GM21526 (cell line): Measurements from ENCODE around the gene RGS3.
A peak's percentile ranks its signal among the peaks of the same experiment; 100 is the strongest.

Experiments used
- ATAC-seq: cut with Tn5 transposase; IDR thresholded peaks from one replicate; pipeline ENCODE4 v1.9.1; 2021; ENCODE audit warnings: moderate library complexity; ENCODE audit not compliant: unreplicated experiment, low FRiP score

RGS3 gene

DNA sequence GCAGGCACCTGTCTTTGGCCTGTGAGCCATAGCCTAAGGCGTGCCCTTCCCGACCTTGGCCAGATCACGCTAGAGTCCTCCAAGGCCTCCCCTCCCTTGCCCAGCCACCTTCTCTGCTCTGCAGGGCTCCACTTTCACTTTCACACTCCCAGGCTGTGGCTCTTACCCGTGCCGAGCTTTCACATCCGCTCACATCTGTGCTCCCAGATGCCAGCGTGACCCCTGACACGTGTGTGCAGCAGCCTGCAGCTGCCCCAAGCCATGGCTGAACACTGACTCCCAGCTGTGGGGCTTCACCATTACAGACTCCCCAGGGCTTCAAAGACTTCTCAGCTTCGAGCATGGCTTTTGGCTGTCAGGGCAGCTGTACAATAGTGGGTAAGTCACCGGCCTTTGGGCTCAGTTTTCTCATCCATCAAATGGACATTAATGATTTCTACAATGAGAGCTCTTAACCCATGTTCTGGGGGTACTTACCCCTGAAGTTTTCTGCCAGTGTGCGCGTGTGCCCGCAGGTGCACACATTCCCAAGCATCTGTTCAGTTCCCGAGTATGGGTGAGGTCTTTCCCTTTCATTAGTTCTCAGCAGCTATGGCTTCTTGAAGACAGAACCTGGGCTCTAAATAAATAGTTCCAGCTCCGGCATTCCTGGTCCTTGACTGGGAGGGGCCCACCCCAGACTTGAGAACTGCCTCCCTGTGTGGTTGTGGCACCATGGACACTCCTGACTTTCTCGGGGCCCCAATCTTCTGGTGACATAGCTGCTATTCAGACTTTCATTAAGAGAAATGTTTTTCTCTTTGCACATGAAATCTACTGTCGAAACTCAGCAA lies 118.6 kb downstream of the RGS3 start:
- peak; percentile 79 for ATAC-seq

- no peak for ATAC-seq
These were observed 119.2 kb downstream of the RGS3 start for GRCh38 chr9:113582698-113583200.

GRCh38 chr9:113583511-113584427 lies 120.2 kb downstream of the RGS3 start:
- ATAC-seq: no peak

GRCh38 chr9:113584428-113585084 lies 121.0 kb downstream of the RGS3 start:
- no peak for ATAC-seq

DNA sequence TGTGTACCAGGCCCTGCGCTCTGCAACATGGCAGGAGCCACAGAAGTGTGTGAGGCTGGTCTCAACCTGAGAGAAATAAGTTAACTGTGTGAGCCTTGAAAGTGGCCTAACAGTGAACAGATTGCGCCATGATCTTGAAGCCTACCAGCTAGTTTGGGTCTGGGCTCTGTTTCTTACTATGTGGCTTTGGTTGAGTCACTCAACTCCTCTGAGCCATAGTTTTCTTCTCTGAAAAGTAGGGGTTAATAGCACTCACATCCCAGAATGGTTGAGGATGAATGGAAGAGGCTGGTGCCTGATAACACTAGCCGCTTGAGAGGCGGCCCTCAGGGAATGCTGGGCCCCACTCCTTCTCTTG lies 121.5 kb downstream of the RGS3 start:
- ATAC-seq: no peak

GRCh38 chr9:113585555-113585954 lies 122.0 kb downstream of the RGS3 start:
- no peak for ATAC-seq

GRCh38 chr9:113587471-113588031 lies 124.0 kb downstream of the RGS3 start:
- ATAC-seq: no peak

DNA sequence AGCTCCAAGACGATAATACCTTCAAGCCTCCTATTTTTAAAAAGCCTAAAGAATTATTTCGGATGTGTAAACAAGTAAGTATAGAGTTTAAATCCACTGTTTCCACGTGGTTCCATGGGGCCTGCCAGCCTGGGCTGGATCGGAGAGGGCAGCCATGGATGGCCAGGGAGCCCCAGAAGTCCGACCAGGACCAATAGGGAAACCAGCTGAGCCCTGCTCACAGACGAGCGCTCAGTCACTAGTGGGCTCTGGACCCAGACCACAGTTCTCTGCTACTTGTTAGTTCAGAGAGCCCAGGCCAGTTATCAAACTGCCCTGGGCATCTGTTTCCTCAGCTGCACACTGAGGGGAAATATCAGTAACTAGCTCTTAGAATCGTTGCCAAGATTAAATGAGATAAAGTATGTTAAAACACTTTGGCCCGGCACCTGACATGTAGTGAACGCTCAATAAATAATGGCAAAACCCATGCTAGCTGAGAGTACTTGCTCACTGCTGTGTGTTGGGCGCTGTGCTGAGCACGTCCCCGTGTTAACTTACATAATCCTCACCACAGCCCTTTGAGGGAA lies 124.8 kb downstream of the RGS3 start:
- ATAC-seq: no peak

GRCh38 chr9:113588936-113589335 lies 125.4 kb downstream of the RGS3 start:
- no peak for ATAC-seq

DNA sequence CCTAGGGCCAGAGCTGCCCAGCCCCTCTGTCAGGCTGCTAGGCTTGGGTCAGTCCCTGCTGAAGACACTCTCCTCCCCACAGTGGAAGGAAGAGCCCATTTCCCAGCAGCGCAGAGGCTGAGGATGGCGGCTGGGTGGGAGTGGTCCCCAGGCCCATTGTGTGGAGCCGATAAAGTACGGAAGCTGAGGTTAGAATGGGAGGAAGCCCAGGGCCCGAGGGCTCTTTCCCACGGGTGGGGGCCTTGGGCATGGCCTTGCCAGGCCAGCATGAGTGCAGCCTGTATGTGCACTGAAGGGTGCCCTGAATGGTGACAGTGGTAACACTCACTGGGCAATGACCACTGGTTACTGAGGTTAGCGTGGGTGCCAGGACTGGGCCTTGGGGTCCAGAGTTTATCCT lies 125.9 kb downstream of the RGS3 start:
- ATAC-seq: no peak

DNA sequence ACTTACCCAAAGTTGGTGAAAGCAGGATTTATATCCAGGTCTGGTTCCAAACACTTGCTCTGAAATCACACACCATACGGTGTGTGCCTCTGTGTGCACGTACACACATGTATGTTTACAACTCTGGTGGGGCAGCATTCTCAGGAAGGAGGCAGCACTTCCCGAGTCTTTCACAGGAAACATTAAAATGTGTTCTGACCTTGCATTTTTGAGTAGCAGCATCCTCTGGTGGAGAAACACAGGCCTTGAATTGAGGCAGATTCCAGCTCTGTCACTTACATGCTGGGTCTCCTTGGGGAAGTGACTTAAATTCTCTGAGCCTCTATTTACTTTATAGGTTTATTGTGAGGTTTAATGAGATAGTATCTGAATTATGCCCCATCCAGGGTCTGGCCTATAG lies 126.4 kb downstream of the RGS3 start:
- ATAC-seq: no peak

DNA sequence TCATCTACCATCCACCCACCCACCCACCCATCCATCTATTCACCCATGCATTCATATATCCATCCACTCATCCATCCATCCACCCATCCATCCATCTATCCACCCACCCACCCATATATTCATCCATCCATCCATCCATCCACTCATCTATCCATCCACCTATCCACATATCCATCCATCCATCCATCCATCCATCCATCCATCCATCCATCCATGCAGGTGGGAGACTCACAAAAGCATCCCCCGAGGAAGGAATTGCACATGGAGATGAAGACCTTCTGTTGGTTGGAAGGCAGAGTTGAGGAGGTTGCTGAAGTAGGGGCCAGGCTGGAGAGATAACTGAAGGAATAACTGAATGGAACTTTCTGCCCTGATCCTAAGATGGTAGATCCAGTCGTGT lies 126.9 kb downstream of the RGS3 start:
- ATAC-seq: no peak

DNA sequence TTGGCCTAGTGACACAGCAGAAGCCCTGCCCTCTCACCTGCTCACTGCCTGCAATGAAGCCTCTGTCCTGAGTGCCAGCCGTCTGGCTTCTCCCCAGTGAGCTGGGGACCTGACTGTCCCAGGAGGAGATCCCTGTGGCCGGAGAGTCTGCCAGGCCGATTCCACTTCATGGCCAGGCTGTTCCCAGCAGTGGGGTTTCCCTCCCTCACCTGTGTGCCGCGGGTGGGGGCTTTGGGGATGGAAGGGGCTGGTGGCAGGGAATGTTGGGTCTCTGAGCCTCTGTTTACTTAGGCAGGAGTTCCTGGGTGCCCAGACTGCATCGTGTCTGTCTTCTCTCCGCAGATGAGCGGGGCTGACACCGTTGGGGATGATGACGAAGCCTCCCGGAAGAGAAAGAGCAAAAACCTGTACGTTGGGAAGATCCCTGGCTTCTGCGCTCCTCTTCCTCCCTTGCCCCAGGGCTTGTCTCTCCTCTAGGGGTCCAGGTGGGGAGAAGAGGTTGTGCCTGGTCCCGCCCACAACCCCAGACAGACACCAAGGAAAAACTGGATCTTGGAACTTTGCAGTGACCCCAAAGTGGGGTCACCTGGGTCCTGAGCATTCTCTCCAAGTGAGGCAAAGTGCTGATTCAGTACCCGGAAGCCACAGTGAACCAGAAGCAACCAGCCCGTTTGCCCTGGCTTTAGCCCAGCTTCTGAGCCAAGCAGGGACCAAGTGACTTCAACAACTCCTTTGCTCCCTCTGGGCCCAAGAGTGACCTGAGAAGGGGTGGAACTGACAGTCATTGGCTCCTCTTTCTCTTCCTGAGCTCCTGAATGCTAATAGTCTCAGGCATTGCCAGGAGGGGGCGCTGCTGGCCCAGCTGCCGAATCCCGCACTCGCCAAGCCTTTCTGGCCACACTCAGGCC lies 127.7 kb downstream of the RGS3 start:
- peak; percentile 62 for ATAC-seq

GRCh38 chr9:113591899-113592625 lies 128.5 kb downstream of the RGS3 start:
- no peak for ATAC-seq

- no peak for ATAC-seq
These were observed 129.5 kb downstream of the RGS3 start for GRCh38 chr9:113592876-113593575.

- no peak for ATAC-seq
These were observed 130.3 kb downstream of the RGS3 start for GRCh38 chr9:113593682-113594281.

DNA sequence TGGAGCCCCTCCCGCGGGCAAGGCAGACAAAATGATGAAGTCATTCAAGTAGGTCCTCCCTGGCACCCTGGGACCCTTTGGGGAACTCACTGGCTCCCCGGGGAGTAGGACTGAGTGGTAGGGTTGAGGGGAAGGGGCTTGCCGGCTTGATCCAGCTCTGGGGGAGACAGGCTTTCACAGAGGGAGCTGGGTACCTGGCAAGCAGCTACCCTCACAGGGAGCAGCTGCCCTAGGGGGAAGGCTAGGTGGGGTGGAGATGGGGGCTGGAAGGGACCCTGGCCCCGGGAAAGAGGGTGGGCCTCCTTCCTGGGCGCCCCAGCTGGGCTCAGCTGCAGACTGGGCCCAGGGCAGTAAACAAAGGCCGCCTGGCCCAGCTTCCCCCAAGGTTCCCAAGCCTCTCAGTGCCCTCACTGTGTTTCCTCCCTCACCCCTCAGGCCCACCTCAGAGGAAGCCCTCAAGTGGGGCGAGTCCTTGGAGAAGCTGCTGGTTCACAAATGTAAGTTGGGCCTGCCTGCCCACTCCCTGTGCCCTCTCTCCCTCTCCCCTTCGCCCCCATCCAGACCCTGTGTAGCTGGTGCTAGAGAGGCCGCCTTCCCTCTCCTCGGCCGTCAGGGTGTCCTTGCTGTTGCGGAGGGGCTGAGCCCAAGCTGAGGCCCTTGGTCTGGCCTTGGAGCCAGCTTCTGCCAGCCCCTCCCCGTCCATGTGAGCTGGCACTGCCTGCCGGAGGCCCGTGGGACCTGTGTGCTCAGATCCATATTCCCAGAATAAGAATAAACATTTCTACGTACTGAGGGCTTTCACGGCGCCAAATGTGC lies 131.2 kb downstream of the RGS3 start:
- no peak for ATAC-seq
